Ovary (tissue), 9 donors: ENCODE measurements around the gene MRPL4. TPM values are rescaled to one million over a fixed set of nuclear protein-coding genes. Genes with fewer than 3 reads are reported as not detected.

Experiments used
- DNase-seq, 5 donors: peaks; one replicate each; pipeline ENCODE4 v3.0.0-alpha.2; 2019 to 2020
- H3K27ac ChIP-seq, 2 donors: fragments of 200-600 bp; one replicate each; pipeline versions ENCODE4 v1.5.1 to v1.8.0; 2019 to 2022
- H3K27me3 ChIP-seq: fragments of 200-600 bp; one replicate; pipeline ENCODE4 v1.8.0; 2022
- H3K36me3 ChIP-seq: fragments of 200-600 bp; sonication (generic); one replicate; pipeline ENCODE4 v1.5.1; 2019
- H3K4me1 ChIP-seq: one replicate; pipeline ENCODE4 v1.8.1; 2013; ENCODE audit warnings: mild to moderate bottlenecking, moderate library complexity; ENCODE audit not compliant: insufficient read depth
- H3K4me3 ChIP-seq: fragments of 200-600 bp; sonication (generic); one replicate; pipeline ENCODE4 v1.5.1; 2017
- H3K9me3 ChIP-seq, 2 donors: fragments of 200-600 bp in 1 of 2; sonication (generic) in 1 of 2; one replicate each; pipeline versions ENCODE4 v1.5.1 to v1.8.1; 2013 to 2019; ENCODE audit warnings: mild to moderate bottlenecking in 1 of 2, moderate library complexity in 1 of 2
- CTCF ChIP-seq, 3 donors: fragments of 450-650 bp in 2 of 3; fragments of 200-600 bp in 1 of 3; IDR thresholded peaks; one replicate each; pipeline versions ENCODE4 v1.5.1 to v1.8.0; 2016 to 2022; ENCODE audit warnings: antibody characterized with exemption in 3 of 3, mild to moderate bottlenecking in 1 of 3
- EP300 ChIP-seq: sonication (generic); formaldehyde crosslinking; IDR thresholded peaks from one replicate; pipeline ENCODE4 v1.6.1; 2017; ENCODE audit warnings: antibody characterized with exemption
- POLR2A ChIP-seq: fragments of 450-650 bp; IDR thresholded peaks from one replicate; pipeline ENCODE4 v1.6.1; 2017; ENCODE audit warnings: antibody characterized with exemption, mild to moderate bottlenecking, moderate library complexity
- WGBS, 3 donors: extraction: QIAGEN DNeasy Blood & Tissue Kit in 1 of 3; methylation state at CpG; one replicate each; pipeline versions ENCODE4 v1.1.5 to v1.1.7; 2013 to 2017; 5-methylcytosine and 5-hydroxymethylcytosine counted together
- intact Hi-C, 4 donors: fragments of 100-400 bp; cut with DNase I; formaldehyde crosslinking; loops; one replicate each; pipeline versions ENCODE4 v1.11.0 to v1.15.1; 2022 to 2023
- microRNA-seq, 3 donors: library from miRNA; unstranded; fragments of <30 nt; microRNA quantifications; one replicate each; pipeline versions ENCODE4 to v1.2.0, GENCODE V29; 2019 to 2020
- polyA plus RNA-seq, 2 donors: library from polyadenylated mRNA; stranded (reverse); fragments of 200-250 nt in 1 of 2; fragments of 350-450 nt in 1 of 2; fragmentation: Illumina TruSeq in 1 of 2; extraction: RNeasy Lipid Tissue Mini Kit (QIAGEN cat#74804) in 1 of 2; gene quantifications; one replicate each; pipeline ENCODE4 v1.2.3, GENCODE V29; 2013 to 2014
- small RNA-seq: library from RNA; depleted of rRNA; stranded (forward); fragments of <200 nt; gene quantifications from one replicate; pipeline ENCODE3, GENCODE V24; 2016
- total RNA-seq, 7 donors: library from RNA; depleted of rRNA in 2 of 7; stranded (reverse); fragments of >200 nt in 2 of 7; fragmentation: NEBNext Ultra II Directional in 3 of 7; extraction: Animal tissue kit (Norgen Biotek cat#: 25700) in 3 of 7; gene quantifications; one replicate each; pipeline versions ENCODE4 v1.1.0 to v1.2.4, GENCODE V29; 2016 to 2023
- donor health status: DM: no; HTN: no; CAD: no; lungs with moderate emphysema.
- donor health status: DM: no; HTN: no; CAD: no.
- donor health status: Bipolar disorder and iron deficiency.
- donor health status: DM: yes; HTN: yes; CAD: no.
- donor health status: DM: no; HTN: no; CAD: no.
- donor health status: DM: yes; HTN: yes; CAD: no.

Gene MRPL4
- total and polyA plus RNA-seq, 9 donors, result 4.7 to 73.3 (median 58.9) TPM

- intact Hi-C loops, result no loop called here
- H3K36me3 ChIP-seq, result no peaks in the 10 kb centered on the region
- H3K4me3 ChIP-seq, result no peak overlapping the region
- WGBS, 3 donors, result 70 to 75% (median 72%) methylated on average over 17 of the region's 17 CpGs
- no peaks in the 10 kb centered on the region for H3K9me3 ChIP-seq
- no peak overlapping the region for H3K27ac ChIP-seq
- TF ChIP-seq EP300, result no peak
- TF ChIP-seq POLR2A, result no peak
- no peak for TF ChIP-seq CTCF (IDR thresholded peaks at IDR 0.05)
- no peak for DNase-seq
- H3K4me1 ChIP-seq, result no peaks in the 10 kb centered on the region
- no peaks in the 10 kb centered on the region for H3K27me3 ChIP-seq
Observed at GRCh38 chr19:10305139-10305806, 53.3 kb downstream of the MRPL4 start.

- TF ChIP-seq POLR2A, result no peak
- no peak for TF ChIP-seq CTCF (IDR thresholded peaks at IDR 0.05)
- TF ChIP-seq EP300, result no peak
- Histone ChIP-seq H3K9me3 (no peaks in the 10 kb centered on the region), H3K4me1 (no peaks in the 10 kb centered on the region), H3K36me3 (no peaks in the 10 kb centered on the region), H3K4me3 (no peak overlapping the region), H3K27me3 (no peaks in the 10 kb centered on the region), H3K27ac (no peak overlapping the region)
- 87 to 92% (median 91%) methylated on average over 5 of the region's 5 CpGs for WGBS, 3 donors
- intact Hi-C loops, result no loop called here
- DNase-seq, result no peak
Observed at GRCh38 chr19:10306327-10306726, 54.3 kb downstream of the MRPL4 start.

- no peak for TF ChIP-seq POLR2A
- TF ChIP-seq EP300, result no peak
- Histone ChIP-seq H3K27ac (no peak within 1 kb of the TSS), H3K9me3 (no peaks in the 10 kb centered on the region), H3K4me1 (no peaks in the 10 kb centered on the region), H3K36me3 (no peaks in the 10 kb centered on the region), H3K4me3 (no peak within 1 kb of the TSS), H3K27me3 (no peaks in the 10 kb centered on the region)
- intact Hi-C loops, result no loop called here
- 88 to 89% (median 88%) methylated on average over 24 of the region's 24 CpGs for WGBS, 3 donors
- DNase-seq, result no peak
Observed at GRCh38 chr19:10309423-10309822, 57.4 kb downstream of the MRPL4 start, which contains the start of gene ZGLP1. Gene ZGLP1, minus strand, starts transcription at chr19:10309815.

Small RNA genes within 50 kb of the gene (microRNA-seq; reads per million reads assigned to microRNA genes)
- 0 reads per million in 3 donors for gene MIR4322

Small RNA genes within 50 kb of the gene (small RNA-seq; reads per million reads assigned to genes)
- gene AC011511.1 (not detected), gene MIR4322 (not detected)

Other genes with a start within 250 kb of the MRPL4 start
- gene COL5A3, start 241.7 kb upstream of the MRPL4 start, total RNA-seq, result 1 to 10 TPM; 1.7 to 9.0 (median 4.4) TPM
- gene COL5A3, start 241.7 kb upstream of the MRPL4 start, polyA plus RNA-seq, result 1 to 10 TPM; 1.5 to 6.7 TPM
- gene RDH8, start 238.7 kb upstream of the MRPL4 start, total RNA-seq, result not detected
- gene RDH8, start 238.7 kb upstream of the MRPL4 start, polyA plus RNA-seq, result not detected
- gene SHFL, start 165.9 kb upstream of the MRPL4 start, total RNA-seq, result 10 to 100 TPM; 34.0 to 49.5 (median 40.2) TPM
- 10 to 100 TPM; 39.0 to 42.1 TPM for gene SHFL, start 165.9 kb upstream of the MRPL4 start, polyA plus RNA-seq
- gene ANGPTL6, start 149.5 kb upstream of the MRPL4 start, total RNA-seq, result under 1 TPM in 6 of 7 donors, not detected in 1; 0.15 to 0.80 (median 0.38) TPM
- 1 to 10 TPM in 1 of 2 donors, under 1 TPM in 1; 0.10 to 1.4 TPM for gene ANGPTL6, start 149.5 kb upstream of the MRPL4 start, polyA plus RNA-seq
- 10 to 100 TPM; 21.0 to 58.3 (median 44.4) TPM for gene PPAN, start 145.9 kb upstream of the MRPL4 start, total RNA-seq
- 10 to 100 TPM in 1 of 2 donors, 1 to 10 TPM in 1; 6.2 to 33.3 TPM for gene PPAN, start 145.9 kb upstream of the MRPL4 start, polyA plus RNA-seq
- gene P2RY11, start 140.5 kb upstream of the MRPL4 start, total RNA-seq, result 10 to 100 TPM in 5 of 7 donors, 1 to 10 TPM in 2; 5.5 to 18.5 (median 14.4) TPM
- 1 to 10 TPM; 2.1 to 8.7 TPM for gene P2RY11, start 140.5 kb upstream of the MRPL4 start, polyA plus RNA-seq
- gene EIF3G, start 132.3 kb upstream of the MRPL4 start, total RNA-seq, result 100 to 1,000 TPM; 284 to 375 (median 298) TPM
- gene EIF3G, start 132.3 kb upstream of the MRPL4 start, polyA plus RNA-seq, result 100 to 1,000 TPM; 293 to 311 TPM
- 10 to 100 TPM; 28.1 to 74.2 (median 41.8) TPM for gene DNMT1, start 57.3 kb upstream of the MRPL4 start, total RNA-seq
- gene DNMT1, start 57.3 kb upstream of the MRPL4 start, polyA plus RNA-seq, result 10 to 100 TPM; 19.8 to 60.2 TPM
- gene S1PR2, start 20.9 kb upstream of the MRPL4 start, total RNA-seq, result 10 to 100 TPM in 4 of 7 donors, 1 to 10 TPM in 3; 3.6 to 25.9 (median 12.7) TPM
- 1 to 10 TPM; 4.9 to 5.1 TPM for gene S1PR2, start 20.9 kb upstream of the MRPL4 start, polyA plus RNA-seq
- gene ICAM1, start 18.9 kb downstream of the MRPL4 start, total RNA-seq, result 100 to 1,000 TPM in 1 of 7 donors, 10 to 100 TPM in 6; 12.1 to 116 (median 18.7) TPM
- 10 to 100 TPM; 12.3 to 20.6 TPM for gene ICAM1, start 18.9 kb downstream of the MRPL4 start, polyA plus RNA-seq
- 1 to 10 TPM in 2 of 7 donors, under 1 TPM in 5; 0.26 to 3.3 (median 0.60) TPM for gene ICAM4, start 34.7 kb downstream of the MRPL4 start, total RNA-seq
- gene ICAM4, start 34.7 kb downstream of the MRPL4 start, polyA plus RNA-seq, result under 1 TPM; 0.17 to 0.29 TPM
- 10 to 100 TPM in 3 of 7 donors, 1 to 10 TPM in 1, under 1 TPM in 3; 0.51 to 16.1 (median 2.5) TPM for gene ICAM5, start 37.7 kb downstream of the MRPL4 start, total RNA-seq
- gene ICAM5, start 37.7 kb downstream of the MRPL4 start, polyA plus RNA-seq, result under 1 TPM in 1 of 2 donors, not detected in 1; 0.11 TPM
- gene ZGLP1, start 57.6 kb downstream of the MRPL4 start, total RNA-seq, result 1 to 10 TPM; 2.6 to 5.6 (median 3.0) TPM
- gene ZGLP1, start 57.6 kb downstream of the MRPL4 start, polyA plus RNA-seq, result 1 to 10 TPM in 1 of 2 donors, under 1 TPM in 1; 0.27 to 4.5 TPM
- 10 to 100 TPM; 11.1 to 23.6 (median 13.2) TPM for gene FDX2, start 63.8 kb downstream of the MRPL4 start, total RNA-seq
- 10 to 100 TPM in 1 of 2 donors, 1 to 10 TPM in 1; 2.5 to 16.8 TPM for gene FDX2, start 63.8 kb downstream of the MRPL4 start, polyA plus RNA-seq
- 10 to 100 TPM; 13.1 to 50.7 (median 41.0) TPM for gene RAVER1, start 81.3 kb downstream of the MRPL4 start, total RNA-seq
- 10 to 100 TPM in 1 of 2 donors, 1 to 10 TPM in 1; 1.3 to 18.2 TPM for gene RAVER1, start 81.3 kb downstream of the MRPL4 start, polyA plus RNA-seq
- 10 to 100 TPM in 1 of 7 donors, 1 to 10 TPM in 6; 2.2 to 10.9 (median 3.6) TPM for gene ICAM3, start 87.4 kb downstream of the MRPL4 start, total RNA-seq
- gene ICAM3, start 87.4 kb downstream of the MRPL4 start, polyA plus RNA-seq, result 1 to 10 TPM; 3.9 to 4.3 TPM
- 100 to 1,000 TPM in 1 of 7 donors, 10 to 100 TPM in 6; 55.4 to 118 (median 81.6) TPM for gene TYK2, start 128.4 kb downstream of the MRPL4 start, total RNA-seq
- 10 to 100 TPM; 62.7 to 73.2 TPM for gene TYK2, start 128.4 kb downstream of the MRPL4 start, polyA plus RNA-seq
- gene CDC37, start 151.3 kb downstream of the MRPL4 start, total RNA-seq, result 100 to 1,000 TPM in 5 of 7 donors, 10 to 100 TPM in 2; 81.3 to 123 (median 113) TPM
- gene CDC37, start 151.3 kb downstream of the MRPL4 start, polyA plus RNA-seq, result 100 to 1,000 TPM; 117 to 180 TPM
- gene PDE4A, start 168.3 kb downstream of the MRPL4 start, total RNA-seq, result 1 to 10 TPM in 6 of 7 donors, under 1 TPM in 1; 0.71 to 4.8 (median 3.0) TPM
- 1 to 10 TPM; 2.1 to 2.6 TPM for gene PDE4A, start 168.3 kb downstream of the MRPL4 start, polyA plus RNA-seq